Right lobe of liver (tissue), 6 donors: ENCODE measurements around the gene ZNF556. TPM values are rescaled to one million over a fixed set of nuclear protein-coding genes. Genes with fewer than 3 reads are reported as not detected.
"Not testable (repeated sequence)": the region's sequence is repeated elsewhere in the genome, so short reads cannot be mapped to it uniquely, and the experiment has no call there.

Experiments used
- ATAC-seq, 4 donors: fragments of 200-7000 bp; cut with Tn5 transposase; one replicate each; pipeline ENCODE4 v1.9.1; 2020; ENCODE audit warnings: mild to moderate bottlenecking in 4 of 4, moderate library complexity in 4 of 4
- DNase-seq, 3 donors: peaks; one replicate each; pipeline ENCODE4 v3.0.0-alpha.2; 2020
- H3K27ac ChIP-seq, 3 donors: fragments of 200-600 bp; one replicate each; pipeline ENCODE4 v1.8.0; 2022
- H3K27me3 ChIP-seq, 2 donors: fragments of 200-600 bp; one replicate each; pipeline ENCODE4 v1.8.0; 2022
- H3K36me3 ChIP-seq, 4 donors: fragments of 200-600 bp; sonication (generic) in 1 of 4; one replicate each; pipeline versions ENCODE4 v1.5.1 to v1.8.0; 2017 to 2022; ENCODE audit warnings: control low read depth in 1 of 4
- H3K4me1 ChIP-seq, 4 donors: fragments of 200-600 bp; sonication (generic) in 1 of 4; one replicate each; pipeline versions ENCODE4 v1.5.1 to v1.8.0; 2017 to 2022; ENCODE audit warnings: control low read depth in 1 of 4
- H3K4me3 ChIP-seq, 3 donors: fragments of 200-600 bp; one replicate each; pipeline ENCODE4 v1.8.0; 2022
- H3K9me3 ChIP-seq, 4 donors: fragments of 200-600 bp; sonication (generic) in 1 of 4; one replicate each; pipeline versions ENCODE4 v1.5.1 to v1.8.0; 2017 to 2022; ENCODE audit warnings: control low read depth in 1 of 4
- CTCF ChIP-seq, 4 donors: fragments of 200-600 bp in 3 of 4; fragments of 450-650 bp in 1 of 4; IDR thresholded peaks; one replicate each; pipeline versions ENCODE4 v1.5.1 to v1.8.0; 2016 to 2022; ENCODE audit warnings: antibody characterized with exemption in 4 of 4, mild to moderate bottlenecking in 2 of 4
- POLR2A ChIP-seq: fragments of 450-650 bp; IDR thresholded peaks from one replicate; pipeline ENCODE4 v1.6.1; 2017; ENCODE audit warnings: antibody characterized with exemption, mild to moderate bottlenecking
- WGBS: methylation state at CpG from one replicate; pipeline ENCODE4 v1.1.6; 2018; ENCODE audit warnings: low coverage, low lambda C conversion rate; ENCODE audit not compliant: insufficient coverage; ENCODE audit errors: missing lambda C conversion rate; 5-methylcytosine and 5-hydroxymethylcytosine counted together
- intact Hi-C, 2 donors: fragments of 100-400 bp; cut with DNase I; formaldehyde crosslinking; loops; one replicate each; pipeline versions ENCODE4 v1.11.2 to v1.14.1; 2022
- total RNA-seq, 6 experiments: library from RNA; depleted of rRNA in 2 of 6; stranded (reverse); fragments of >200 nt in 2 of 6; fragmentation: NEBNext Ultra II Directional in 3 of 6; extraction: Animal tissue kit (Norgen Biotek cat#: 25700) in 3 of 6; gene quantifications; one replicate each; pipeline versions ENCODE4 v1.1.0 to v1.2.4, GENCODE V29; 2016 to 2023
- donor health status: DM: no; HTN: yes; CAD: no.
- donor health status: DM: no; HTN: no; CAD: no.
- donor health status: DM: no; HTN: no; CAD: no.
- donor health status: DM: no; HTN: yes; CAD: no.
- donor health status: DM: no; HTN: yes; CAD: no.

The ZNF556 gene
- total RNA-seq, 6 experiments from 2014 or later: not detected

GRCh38 chr19:2869618-2870017 lies 2.5 kb downstream of the ZNF556 start:
- DNase-seq (no peak), ATAC-seq (no peak)
- 74% methylated on average over 5 of the region's 10 CpGs for WGBS
- Histone ChIP-seq H3K4me3 (no peak overlapping the region), H3K4me1 (no peaks in the 10 kb centered on the region), H3K36me3 (no peaks in the 10 kb centered on the region), H3K27ac (no peak overlapping the region), H3K9me3 (no peaks in the 10 kb centered on the region), H3K27me3 (no peaks in the 10 kb centered on the region)
- intact Hi-C loops: loop anchor here (10.0 kb wide), 1 partner anchor 215 kb away; no protein-coding TSS in a partner anchor
- no peak for TF ChIP-seq CTCF (IDR thresholded peaks at IDR 0.05)
- no peak for TF ChIP-seq POLR2A

GRCh38 chr19:2872175-2872574 lies 5.0 kb downstream of the ZNF556 start:
- not testable (repeated sequence) for H3K27me3 ChIP-seq, ATAC-seq, DNase-seq, H3K9me3 ChIP-seq, H3K27ac ChIP-seq, H3K36me3 ChIP-seq, H3K4me3 ChIP-seq, H3K4me1 ChIP-seq
- intact Hi-C loops: loop anchor here in 1 of 2 donors (10.0 kb wide), 1 partner anchor 217 kb away; no protein-coding TSS in a partner anchor
- WGBS: 23% methylated on average over 1 of the region's 11 CpGs
- TF ChIP-seq CTCF (IDR thresholded peaks at IDR 0.05): peak; percentile 14 to 47 (median 34)

- no peak for ATAC-seq
- intact Hi-C loops: loop anchor here in 1 of 2 donors (10.0 kb wide), 1 partner anchor 223 kb away; no protein-coding TSS in a partner anchor
- no peak overlapping the region for H3K4me3 ChIP-seq
Measured at GRCh38 chr19:2877398-2878331, 10.5 kb downstream of the ZNF556 start.

More at GRCh38 chr19:2877398-2878331, 10.5 kb downstream of the ZNF556 start:
- no peak for TF ChIP-seq CTCF (IDR thresholded peaks at IDR 0.05)
- TF ChIP-seq POLR2A: no peak
- no peaks in the 10 kb centered on the region for H3K27me3 ChIP-seq
- no peak for DNase-seq
- WGBS: 79% methylated on average over 28 of the region's 32 CpGs
- no peaks in the 10 kb centered on the region for H3K4me1 ChIP-seq
- no peak overlapping the region for H3K27ac ChIP-seq
- H3K36me3 ChIP-seq: no peaks in the 10 kb centered on the region
- H3K9me3 ChIP-seq: peaks cover 0 to 26% (median 0%) of the 10 kb centered on the region in 4 donors
